Right atrium auricular region (tissue), 2 donors: ENCODE data around the gene PDZD8. TPM values are rescaled to one million over a fixed set of nuclear protein-coding genes. Genes with fewer than 3 reads are reported as not detected.

Experiments
- DNase-seq: peaks from one replicate; pipeline ENCODE4 v3.0.0-alpha.2; 2019; ENCODE audit warnings: low spot score
- H3K27ac ChIP-seq, 2 donors: fragments of 200-600 bp; sonication (generic); 1 replicate in 1 of 2; 2 replicates in 1 of 2; pipeline ENCODE4 v1.5.1; 2016 to 2019
- H3K27me3 ChIP-seq, 2 donors: fragments of 200-600 bp; sonication (generic); one replicate each; pipeline versions ENCODE4 v1.5.1 to v1.6.0; 2017 to 2019
- H3K36me3 ChIP-seq: fragments of 200-600 bp; sonication (generic); one replicate; pipeline ENCODE4 v1.5.1; 2016
- H3K4me1 ChIP-seq, 2 donors: fragments of 200-600 bp; sonication (generic); one replicate each; pipeline versions ENCODE4 v1.5.1 to v1.6.0; 2017 to 2019
- H3K4me3 ChIP-seq, 2 donors: fragments of 200-600 bp; sonication (generic); 1 replicate in 1 of 2; 2 replicates in 1 of 2; pipeline ENCODE4 v1.5.1; 2017 to 2019; ENCODE audit warnings: mild to moderate bottlenecking in 1 of 2, moderate library complexity in 1 of 2
- H3K9me3 ChIP-seq, 2 donors: fragments of 200-600 bp; sonication (generic); one replicate each; pipeline ENCODE4 v1.5.1; 2019
- total RNA-seq, 2 donors: library from RNA; depleted of rRNA; stranded (reverse); fragments of >200 nt; gene quantifications; one replicate each; pipeline ENCODE4 v1.1.0, GENCODE V29; 2016
- TF ChIP-seq, protein P1 (sequence below), 2 donors: fragments of 200-600 bp; sonication (generic); IDR thresholded peaks; one replicate each; pipeline ENCODE4 v1.5.1; 2019; ENCODE audit warnings: antibody characterized with exemption in 2 of 2

PDZD8 gene
- total RNA-seq, 2 donors from 2014 or later = 17.7 to 29.4 TPM

DNA sequence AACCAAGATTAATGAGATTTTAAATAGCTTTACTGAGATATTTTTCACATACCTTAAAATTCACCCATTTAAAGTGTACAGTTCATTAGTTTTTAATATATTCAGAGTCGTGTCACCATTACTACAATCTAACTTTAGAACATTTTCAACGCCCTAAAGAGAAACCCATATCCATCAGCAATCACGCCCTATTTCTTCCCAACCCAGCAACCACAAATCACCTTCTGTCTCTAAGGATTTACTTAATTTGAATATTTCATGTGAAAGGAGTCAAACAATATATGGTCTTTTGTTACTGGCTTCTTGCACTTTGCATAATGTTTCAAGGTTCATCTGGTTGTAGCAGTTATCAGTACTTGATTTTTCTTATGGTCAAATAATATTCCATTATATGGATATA is 25.1 kb upstream of the PDZD8 start:
- H3K27ac ChIP-seq = no peak overlapping the region

DNA sequence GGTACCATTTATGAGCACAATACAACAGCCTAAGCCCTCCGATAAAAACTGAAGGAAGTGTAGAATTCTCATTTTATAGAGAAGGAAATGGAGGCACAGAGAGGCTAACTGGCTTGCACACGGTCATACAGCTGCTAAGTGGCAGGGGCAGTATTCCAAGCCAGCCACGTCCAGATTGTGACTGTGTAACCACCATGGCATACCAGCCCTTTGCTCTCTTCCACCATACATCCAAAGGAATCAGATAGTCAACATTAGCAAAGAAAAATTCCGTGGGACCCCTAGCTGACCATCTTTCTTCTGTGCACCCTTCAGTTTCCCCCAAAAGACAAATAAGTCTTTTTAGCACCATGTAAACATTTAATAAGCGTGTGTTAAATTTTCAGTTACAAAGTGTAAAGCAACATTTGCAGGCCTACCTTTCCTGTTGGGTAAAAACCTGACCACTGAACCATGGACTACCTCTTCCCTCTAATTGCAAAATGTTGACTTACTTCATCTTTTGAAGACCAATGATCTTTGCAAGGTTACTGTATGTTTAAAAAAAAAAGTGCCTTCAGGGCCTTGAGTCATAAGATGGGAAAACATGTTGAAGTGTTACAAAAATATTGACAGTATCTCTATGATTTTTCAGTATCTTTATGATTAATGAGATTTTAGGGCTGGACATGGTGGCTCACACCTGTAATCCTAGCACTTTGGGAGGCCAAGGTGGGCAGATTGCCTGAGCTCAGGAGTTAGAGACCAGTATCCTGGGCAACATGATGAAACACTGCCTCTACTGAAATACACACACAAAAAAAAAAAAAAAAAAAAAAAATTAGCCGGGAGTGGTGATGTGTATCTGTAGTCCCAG is 24.3 kb upstream of the PDZD8 start:
- Histone ChIP-seq H3K4me3 (no peak overlapping the region), H3K4me1 (no peaks in the 10 kb centered on the region), H3K9me3 (no peaks in the 10 kb centered on the region), H3K36me3 (no peaks in the 10 kb centered on the region), H3K27me3 (no peaks in the 10 kb centered on the region), H3K27ac (no peak overlapping the region)
- DNase-seq = no peak
- TF ChIP-seq, protein P1, sequence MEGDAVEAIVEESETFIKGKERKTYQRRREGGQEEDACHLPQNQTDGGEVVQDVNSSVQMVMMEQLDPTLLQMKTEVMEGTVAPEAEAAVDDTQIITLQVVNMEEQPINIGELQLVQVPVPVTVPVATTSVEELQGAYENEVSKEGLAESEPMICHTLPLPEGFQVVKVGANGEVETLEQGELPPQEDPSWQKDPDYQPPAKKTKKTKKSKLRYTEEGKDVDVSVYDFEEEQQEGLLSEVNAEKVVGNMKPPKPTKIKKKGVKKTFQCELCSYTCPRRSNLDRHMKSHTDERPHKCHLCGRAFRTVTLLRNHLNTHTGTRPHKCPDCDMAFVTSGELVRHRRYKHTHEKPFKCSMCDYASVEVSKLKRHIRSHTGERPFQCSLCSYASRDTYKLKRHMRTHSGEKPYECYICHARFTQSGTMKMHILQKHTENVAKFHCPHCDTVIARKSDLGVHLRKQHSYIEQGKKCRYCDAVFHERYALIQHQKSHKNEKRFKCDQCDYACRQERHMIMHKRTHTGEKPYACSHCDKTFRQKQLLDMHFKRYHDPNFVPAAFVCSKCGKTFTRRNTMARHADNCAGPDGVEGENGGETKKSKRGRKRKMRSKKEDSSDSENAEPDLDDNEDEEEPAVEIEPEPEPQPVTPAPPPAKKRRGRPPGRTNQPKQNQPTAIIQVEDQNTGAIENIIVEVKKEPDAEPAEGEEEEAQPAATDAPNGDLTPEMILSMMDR (IDR thresholded peaks at IDR 0.05) = no peak

More for the DNA sequence above, 25.1 kb upstream of the PDZD8 start:
- no peaks in the 10 kb centered on the region for H3K4me1 ChIP-seq
- TF ChIP-seq, protein P1 (IDR thresholded peaks at IDR 0.05) = no peak
- no peak for DNase-seq
- no peak overlapping the region for H3K4me3 ChIP-seq
- no peaks in the 10 kb centered on the region for H3K36me3 ChIP-seq
- H3K27me3 ChIP-seq = no peaks in the 10 kb centered on the region
- H3K9me3 ChIP-seq = no peaks in the 10 kb centered on the region

GRCh38 chr10:117398029-117398428 is 22.8 kb upstream of the PDZD8 start:
- TF ChIP-seq, protein P1 (IDR thresholded peaks at IDR 0.05) = no peak
- Histone ChIP-seq H3K4me3 (no peak overlapping the region), H3K36me3 (no peaks in the 10 kb centered on the region), H3K27me3 (no peaks in the 10 kb centered on the region), H3K9me3 (no peaks in the 10 kb centered on the region), H3K27ac (no peak overlapping the region), H3K4me1 (no peaks in the 10 kb centered on the region)
- no peak for DNase-seq

GRCh38 chr10:117391436-117392205 is 16.4 kb upstream of the PDZD8 start:
- Histone ChIP-seq H3K9me3 (no peaks in the 10 kb centered on the region), H3K4me3 (no peak overlapping the region), H3K27me3 (no peaks in the 10 kb centered on the region), H3K27ac (no peak overlapping the region), H3K4me1 (no peaks in the 10 kb centered on the region), H3K36me3 (no peaks in the 10 kb centered on the region)
- TF ChIP-seq, protein P1 (IDR thresholded peaks at IDR 0.05) = no peak
- DNase-seq = no peak

- DNase-seq = no peak
- Histone ChIP-seq H3K27ac (no peak overlapping the region), H3K27me3 (no peaks in the 10 kb centered on the region), H3K4me1 (no peaks in the 10 kb centered on the region), H3K9me3 (no peaks in the 10 kb centered on the region), H3K36me3 (no peaks in the 10 kb centered on the region), H3K4me3 (no peak overlapping the region)
- TF ChIP-seq, protein P1 (IDR thresholded peaks at IDR 0.05) = no peak
These were observed 15.2 kb upstream of the PDZD8 start for GRCh38 chr10:117390420-117390819.
